ENCODE measurements around the gene MYO18B. TPM values are rescaled to one million over a fixed set of nuclear protein-coding genes. Genes with fewer than 3 reads are reported as not detected.

Gene MYO18B
- total RNA-seq, 1 donor from 2014 or later, result not detected

DNA sequence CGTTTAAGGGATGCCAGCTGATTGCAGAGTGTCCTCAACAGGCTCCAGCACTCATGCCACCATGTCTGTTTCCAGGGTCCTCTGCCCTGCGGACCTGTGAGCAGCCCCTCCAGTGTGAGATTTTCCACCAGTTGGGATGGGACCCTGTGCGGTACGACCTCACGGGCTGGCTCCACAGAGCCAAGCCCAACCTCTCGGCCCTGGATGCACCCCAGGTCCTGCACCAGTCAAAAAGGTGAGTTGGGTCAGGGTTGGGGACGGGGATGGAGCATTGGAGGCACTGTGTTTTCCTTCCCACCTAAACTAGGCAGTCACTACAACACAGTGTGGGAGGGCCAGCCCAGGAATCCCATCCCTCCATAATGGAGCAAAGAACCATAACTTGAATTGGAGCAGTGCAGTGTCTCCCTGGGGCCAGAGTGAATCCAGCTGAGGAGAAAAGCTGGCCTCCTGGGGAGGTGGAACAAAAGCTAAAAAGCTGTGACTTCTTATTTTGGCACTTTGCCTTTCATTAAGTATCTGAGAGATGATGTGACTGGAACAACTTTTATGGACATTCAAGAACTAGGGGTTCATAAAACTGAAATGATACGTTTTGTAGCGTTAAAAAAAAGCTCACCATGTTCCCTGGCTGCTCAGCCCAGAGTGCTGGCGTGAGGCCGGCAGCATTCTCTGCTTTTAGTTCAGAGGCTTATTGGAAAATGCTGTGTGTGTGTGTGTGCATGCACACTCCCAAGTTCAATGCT lies 101.8 kb downstream of the MYO18B start:
- Mint-ChIP-seq H3K4me1 (peaks cover 21% of the 10 kb centered on the region), H3K4me3 (no peak overlapping the region), H3K27ac (ENCODE audit: unreplicated experiment) (no peak overlapping the region), H3K36me3 (ENCODE audit: low read depth) (no peaks in the 10 kb centered on the region), H3K9me3 (no peaks in the 10 kb centered on the region), H3K27me3 (ENCODE audit: low read depth) (no peaks in the 10 kb centered on the region)
- TF ChIP-seq, protein P1, sequence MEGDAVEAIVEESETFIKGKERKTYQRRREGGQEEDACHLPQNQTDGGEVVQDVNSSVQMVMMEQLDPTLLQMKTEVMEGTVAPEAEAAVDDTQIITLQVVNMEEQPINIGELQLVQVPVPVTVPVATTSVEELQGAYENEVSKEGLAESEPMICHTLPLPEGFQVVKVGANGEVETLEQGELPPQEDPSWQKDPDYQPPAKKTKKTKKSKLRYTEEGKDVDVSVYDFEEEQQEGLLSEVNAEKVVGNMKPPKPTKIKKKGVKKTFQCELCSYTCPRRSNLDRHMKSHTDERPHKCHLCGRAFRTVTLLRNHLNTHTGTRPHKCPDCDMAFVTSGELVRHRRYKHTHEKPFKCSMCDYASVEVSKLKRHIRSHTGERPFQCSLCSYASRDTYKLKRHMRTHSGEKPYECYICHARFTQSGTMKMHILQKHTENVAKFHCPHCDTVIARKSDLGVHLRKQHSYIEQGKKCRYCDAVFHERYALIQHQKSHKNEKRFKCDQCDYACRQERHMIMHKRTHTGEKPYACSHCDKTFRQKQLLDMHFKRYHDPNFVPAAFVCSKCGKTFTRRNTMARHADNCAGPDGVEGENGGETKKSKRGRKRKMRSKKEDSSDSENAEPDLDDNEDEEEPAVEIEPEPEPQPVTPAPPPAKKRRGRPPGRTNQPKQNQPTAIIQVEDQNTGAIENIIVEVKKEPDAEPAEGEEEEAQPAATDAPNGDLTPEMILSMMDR (conservative IDR thresholded peaks at IDR 0.05), result no peak
- no peak for DNase-seq (ENCODE audit: low read depth, low spot score)

DNA sequence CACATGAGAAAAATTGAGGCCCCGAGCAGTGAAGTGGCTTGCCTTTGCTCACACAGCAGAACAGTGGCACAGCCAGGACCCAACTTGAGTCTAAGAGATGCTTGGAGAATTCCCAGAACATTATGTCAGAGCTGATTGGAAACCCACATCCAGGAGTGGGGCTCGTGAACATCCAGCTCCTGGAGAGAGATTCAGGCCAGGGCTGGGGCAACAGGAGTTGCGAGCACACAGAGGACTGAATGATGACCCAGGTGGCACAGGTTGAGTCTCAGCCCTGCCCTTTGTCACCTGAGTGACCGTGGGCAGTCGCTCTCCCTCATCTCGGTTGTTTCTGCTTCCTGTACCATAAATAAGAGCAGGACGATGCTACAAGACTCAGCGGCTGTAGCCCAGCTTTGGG lies 102.6 kb downstream of the MYO18B start:
- TF ChIP-seq, protein P1 (conservative IDR thresholded peaks at IDR 0.05), result no peak
- Mint-ChIP-seq H3K4me3 (no peak overlapping the region), H3K27ac (ENCODE audit: unreplicated experiment) (no peak overlapping the region), H3K4me1 (peaks cover 16% of the 10 kb centered on the region), H3K9me3 (no peaks in the 10 kb centered on the region), H3K36me3 (ENCODE audit: low read depth) (no peaks in the 10 kb centered on the region), H3K27me3 (ENCODE audit: low read depth) (no peaks in the 10 kb centered on the region)
- no peak for DNase-seq (ENCODE audit: low read depth, low spot score)

DNA sequence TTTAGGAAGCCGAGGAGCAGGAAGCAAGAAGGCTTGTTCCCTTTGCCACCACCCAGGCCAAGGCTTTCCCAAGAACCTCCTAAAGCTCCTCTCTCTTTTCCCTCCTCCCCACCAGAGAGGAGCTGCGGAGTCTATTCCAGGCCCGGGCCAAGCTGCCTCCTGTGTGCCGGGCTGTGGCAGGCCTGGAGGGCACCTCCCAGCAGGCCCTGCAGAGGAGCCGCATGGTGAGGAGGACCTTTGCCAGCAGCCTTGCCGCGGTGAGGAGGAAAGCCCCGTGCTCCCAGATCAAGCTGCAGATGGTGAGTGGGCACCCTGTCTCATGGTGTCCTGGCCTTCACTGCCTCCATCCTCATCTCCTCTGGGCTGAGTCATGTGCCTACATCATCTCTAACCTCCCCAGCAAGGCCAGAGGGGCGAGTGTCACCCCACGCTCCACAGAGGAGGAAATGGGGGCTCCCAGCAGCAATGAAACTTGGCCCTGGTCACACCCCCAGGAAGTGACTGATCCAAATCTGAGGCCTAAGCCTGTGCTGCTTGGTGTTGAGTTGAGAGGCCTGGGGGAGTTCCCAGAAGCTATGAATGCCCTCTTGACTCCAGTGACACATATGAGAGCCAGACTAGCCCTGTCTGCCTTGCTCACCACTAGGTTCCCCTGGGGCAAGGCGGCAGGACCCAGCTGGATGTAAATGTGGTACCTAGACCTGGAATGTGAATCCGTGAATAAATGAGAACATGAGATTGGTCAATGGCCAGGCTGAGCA lies 104.2 kb downstream of the MYO18B start:
- no peak overlapping the region for H3K27ac Mint-ChIP-seq (ENCODE audit: unreplicated experiment)
- peaks cover 4% of the 10 kb centered on the region for H3K4me1 Mint-ChIP-seq
- TF ChIP-seq, protein P1 (conservative IDR thresholded peaks at IDR 0.05), result no peak
- H3K36me3 Mint-ChIP-seq (ENCODE audit: low read depth), result no peaks in the 10 kb centered on the region
- H3K4me3 Mint-ChIP-seq, result no peak overlapping the region
- H3K9me3 Mint-ChIP-seq, result no peaks in the 10 kb centered on the region
- no peaks in the 10 kb centered on the region for H3K27me3 Mint-ChIP-seq (ENCODE audit: low read depth)
- DNase-seq (ENCODE audit: low read depth, low spot score), result no peak

DNA sequence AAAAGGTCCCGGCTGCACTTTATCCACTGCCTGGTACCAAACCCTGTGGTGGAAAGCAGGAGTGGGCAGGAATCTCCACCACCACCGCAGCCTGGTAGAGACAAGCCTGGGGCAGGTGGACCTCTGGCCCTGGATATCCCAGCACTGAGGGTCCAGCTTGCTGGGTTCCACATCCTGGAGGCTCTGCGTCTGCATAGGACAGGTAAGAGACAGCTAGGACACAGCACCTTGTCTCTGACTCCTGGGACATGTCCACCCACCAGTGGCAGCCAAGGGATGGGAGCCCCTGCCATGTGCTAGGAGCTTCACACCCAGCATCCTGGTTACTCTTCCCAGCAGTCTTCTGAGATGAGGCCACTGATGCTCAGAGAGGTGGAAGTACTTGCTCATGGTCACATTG lies 105.5 kb downstream of the MYO18B start:
- H3K27ac Mint-ChIP-seq (ENCODE audit: unreplicated experiment), result no peak overlapping the region
- no peak overlapping the region for H3K4me3 Mint-ChIP-seq
- no peaks in the 10 kb centered on the region for H3K9me3 Mint-ChIP-seq
- H3K27me3 Mint-ChIP-seq (ENCODE audit: low read depth), result peaks cover 6% of the 10 kb centered on the region
- peaks cover 4% of the 10 kb centered on the region for H3K4me1 Mint-ChIP-seq
- TF ChIP-seq, protein P1 (conservative IDR thresholded peaks at IDR 0.05), result no peak
- no peaks in the 10 kb centered on the region for H3K36me3 Mint-ChIP-seq (ENCODE audit: low read depth)
- no peak for DNase-seq (ENCODE audit: low read depth, low spot score)

DNA sequence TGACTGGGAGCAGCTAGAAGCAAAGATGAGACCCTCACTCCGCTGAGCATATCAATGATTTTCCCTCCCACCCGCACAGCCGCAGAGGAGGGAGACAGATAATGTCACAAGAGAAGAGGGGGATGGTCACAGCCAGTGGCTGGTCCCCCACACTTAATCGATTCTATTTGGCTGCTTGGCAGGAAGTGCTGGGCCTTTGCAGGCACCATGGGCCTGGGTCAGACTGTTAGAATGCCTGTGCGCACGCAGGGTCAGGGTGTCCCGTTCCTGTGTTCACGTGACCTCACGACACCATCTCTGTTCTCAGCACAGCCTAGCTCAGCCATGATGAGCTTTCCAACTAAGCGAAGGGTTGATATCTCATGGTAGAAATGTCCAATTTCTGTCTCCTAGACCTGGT lies 107.0 kb downstream of the MYO18B start:
- peaks cover 10% of the 10 kb centered on the region for H3K27me3 Mint-ChIP-seq (ENCODE audit: low read depth)
- H3K36me3 Mint-ChIP-seq (ENCODE audit: low read depth), result no peaks in the 10 kb centered on the region
- DNase-seq (ENCODE audit: low read depth, low spot score), result no peak
- H3K9me3 Mint-ChIP-seq, result peaks cover 3% of the 10 kb centered on the region
- peaks cover 14% of the 10 kb centered on the region for H3K4me1 Mint-ChIP-seq
- TF ChIP-seq, protein P1 (conservative IDR thresholded peaks at IDR 0.05), result no peak
- no peak overlapping the region for H3K4me3 Mint-ChIP-seq
- H3K27ac Mint-ChIP-seq (ENCODE audit: unreplicated experiment), result no peak overlapping the region
